GM19455 (cell line): ENCODE results near the gene CSE1L.
"Not testable (repeated sequence)": the region's sequence is repeated elsewhere in the genome, so short reads cannot be mapped to it uniquely, and the experiment has no call there.

Experiments used
- ATAC-seq: cut with Tn5 transposase; IDR thresholded peaks from one replicate; pipeline ENCODE4 v1.9.1; 2021; ENCODE audit not compliant: unreplicated experiment

Gene CSE1L

GRCh38 chr20:49054056-49054643 lies 8.0 kb downstream of the CSE1L start:
- no peak for ATAC-seq

- ATAC-seq, result no peak
Observed at GRCh38 chr20:49063279-49063678, 17.2 kb downstream of the CSE1L start.

DNA sequence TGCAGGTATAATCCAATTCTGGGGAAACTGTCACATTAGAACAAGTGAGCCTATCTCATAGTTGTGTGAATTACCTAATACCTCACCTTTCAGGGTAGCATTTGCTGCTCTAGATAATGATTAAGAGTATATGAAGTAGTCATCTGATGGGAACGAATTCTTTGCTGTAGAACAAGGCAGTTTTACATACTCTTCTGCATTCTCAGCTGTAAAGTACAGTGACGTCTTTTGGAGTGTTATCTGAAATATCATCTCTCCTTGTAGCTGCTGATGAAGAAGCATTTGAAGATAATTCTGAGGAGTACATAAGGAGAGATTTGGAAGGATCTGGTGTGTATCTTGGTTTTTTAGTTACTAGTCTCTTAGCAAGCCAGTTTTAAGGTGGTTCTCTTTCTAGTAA lies 28.4 kb downstream of the CSE1L start:
- ATAC-seq, result no peak

DNA sequence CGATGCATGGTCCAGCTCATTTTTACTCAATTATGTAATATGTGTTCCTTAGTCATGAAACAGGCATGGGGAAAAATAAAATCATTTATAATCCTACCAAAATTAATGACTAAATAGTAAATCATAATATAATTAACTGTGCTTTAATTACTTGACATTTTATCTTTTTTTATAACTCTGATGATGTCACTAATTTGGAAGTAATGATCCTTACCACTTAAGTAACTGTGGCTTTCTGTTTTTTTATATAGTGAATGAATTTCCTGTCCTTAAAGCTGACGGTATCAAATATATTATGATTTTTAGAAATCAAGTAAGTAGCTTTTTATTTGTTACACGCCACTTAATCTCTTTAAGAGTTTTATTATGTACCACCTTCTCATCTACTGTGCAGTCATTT lies 32.2 kb downstream of the CSE1L start:
- no peak for ATAC-seq

DNA sequence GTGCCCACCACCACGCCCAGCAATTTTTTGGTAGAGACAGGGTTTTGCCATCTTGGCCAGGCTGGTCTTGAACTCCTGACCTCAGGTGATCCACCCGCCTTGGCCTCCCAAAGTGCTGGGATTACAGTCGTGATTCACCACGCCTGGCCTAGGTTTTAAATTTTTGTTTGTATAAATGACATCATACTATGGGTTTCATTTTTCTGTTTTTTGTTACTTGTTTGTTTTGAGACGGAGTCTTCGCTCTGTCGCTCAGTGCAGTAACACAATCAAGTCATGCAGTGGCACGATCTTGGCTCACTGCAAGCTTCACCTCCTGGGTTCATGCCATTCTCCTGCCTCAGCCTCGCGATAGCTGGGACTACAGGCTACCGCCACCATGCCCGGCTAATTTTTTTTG lies 36.2 kb downstream of the CSE1L start:
- ATAC-seq, result not testable (repeated sequence)

GRCh38 chr20:49091104-49091503 lies 45.0 kb downstream of the CSE1L start:
- ATAC-seq, result no peak

DNA sequence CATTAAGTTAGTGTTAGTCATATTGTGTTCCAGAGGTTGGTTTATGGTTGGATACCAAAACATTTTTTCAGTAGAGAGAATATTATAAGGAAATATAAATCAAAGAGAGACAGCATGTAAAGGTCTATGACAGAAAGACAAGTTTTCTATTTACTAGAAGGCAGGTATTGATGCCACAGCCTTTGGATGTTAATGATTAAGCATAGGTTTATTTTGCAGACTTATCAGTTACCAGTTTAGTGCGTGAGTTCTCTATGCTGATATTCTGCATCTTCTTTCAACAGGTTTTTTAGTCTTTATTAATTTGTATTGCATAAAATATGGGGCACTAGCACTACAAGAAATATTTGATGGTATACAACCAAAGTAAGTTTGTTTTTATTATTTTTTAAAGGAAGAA lies 45.6 kb downstream of the CSE1L start:
- ATAC-seq, result no peak

GRCh38 chr20:49096203-49096730 lies 50.2 kb downstream of the CSE1L start:
- no peak for ATAC-seq

DNA sequence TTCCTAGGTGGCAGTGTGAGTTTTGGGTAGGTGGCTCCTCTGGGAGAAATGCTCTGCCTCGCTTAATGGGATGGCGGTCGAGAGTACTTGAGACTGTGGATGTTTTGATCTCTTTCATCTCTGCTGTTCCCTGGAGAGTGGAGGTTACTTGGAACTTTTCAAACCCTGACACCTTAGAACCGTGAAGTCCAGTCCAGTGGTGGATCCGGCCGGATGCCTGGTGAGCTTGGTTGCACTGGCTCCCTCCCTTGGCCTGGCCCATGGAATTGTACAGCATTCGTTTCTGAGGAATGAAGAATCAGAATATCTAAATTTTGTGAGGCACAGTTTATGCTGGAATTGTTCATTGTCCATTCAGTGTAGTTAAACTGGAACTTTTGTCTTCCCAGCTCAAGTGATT lies 51.0 kb downstream of the CSE1L start:
- no peak for ATAC-seq

DNA sequence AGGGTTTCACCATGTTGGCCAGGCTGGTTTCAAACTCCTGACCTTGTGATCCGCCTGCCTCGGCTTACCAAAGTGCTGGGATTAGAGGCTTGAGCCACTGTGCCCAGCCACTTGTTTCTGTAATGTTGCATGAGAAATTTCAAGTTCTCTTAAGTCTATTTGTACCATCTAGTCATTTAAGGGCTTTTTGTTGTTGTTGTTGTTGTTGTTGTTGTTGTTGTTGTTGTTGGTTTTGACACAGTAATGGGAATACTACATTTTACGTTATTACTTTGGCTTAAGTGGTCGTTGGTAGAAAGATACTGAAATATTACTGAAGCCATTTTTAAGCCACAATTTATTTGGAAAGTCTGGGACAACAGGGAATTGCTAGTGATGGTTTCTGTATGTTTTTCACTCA lies 52.0 kb downstream of the CSE1L start:
- no peak for ATAC-seq

- ATAC-seq, result no peak
Observed at GRCh38 chr20:49099011-49099410, 52.9 kb downstream of the CSE1L start.

DNA sequence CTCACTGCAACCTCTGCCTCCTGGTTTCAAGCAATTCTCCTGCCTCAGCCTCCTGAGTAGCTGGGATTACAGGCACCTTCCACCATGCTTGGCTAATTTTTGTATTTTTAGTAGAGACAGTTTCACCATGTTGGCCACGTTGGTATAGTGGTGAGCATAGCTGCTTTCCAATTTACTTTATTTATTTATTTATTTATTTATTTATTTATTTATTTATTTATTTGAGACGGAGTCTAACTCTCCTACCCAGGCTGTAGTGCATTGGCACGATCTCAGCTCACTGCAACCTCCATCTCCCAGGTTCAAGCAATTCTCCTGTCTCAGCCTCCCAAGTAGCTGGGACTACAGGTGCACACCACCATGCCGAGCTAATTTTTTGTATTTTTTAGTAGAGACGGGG lies 54.2 kb downstream of the CSE1L start:
- ATAC-seq, result not testable (repeated sequence)

DNA sequence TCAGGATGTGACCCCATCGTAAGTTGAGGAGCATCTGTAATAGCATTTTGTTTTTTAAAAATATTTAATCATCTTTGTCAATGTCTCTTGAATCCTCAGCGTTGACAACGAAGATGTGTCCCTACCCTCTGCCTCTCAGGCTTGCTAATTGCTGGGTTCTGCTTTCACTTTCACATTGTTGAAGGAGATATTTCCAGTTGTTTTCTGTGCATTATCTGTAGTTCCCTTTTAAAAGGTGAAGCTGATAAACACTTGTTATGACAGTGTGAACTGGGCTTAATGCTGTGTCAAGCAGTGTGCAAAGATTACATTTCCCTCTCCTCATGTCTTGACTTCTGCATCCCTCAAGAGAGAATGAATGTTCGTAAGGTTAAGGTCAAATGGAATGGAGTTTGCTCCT lies 54.9 kb downstream of the CSE1L start:
- no peak for ATAC-seq

GRCh38 chr20:49103019-49103418 lies 56.9 kb downstream of the CSE1L start:
- ATAC-seq, result no peak

GRCh38 chr20:49103647-49104364 lies 57.7 kb downstream of the CSE1L start:
- no peak for ATAC-seq

DNA sequence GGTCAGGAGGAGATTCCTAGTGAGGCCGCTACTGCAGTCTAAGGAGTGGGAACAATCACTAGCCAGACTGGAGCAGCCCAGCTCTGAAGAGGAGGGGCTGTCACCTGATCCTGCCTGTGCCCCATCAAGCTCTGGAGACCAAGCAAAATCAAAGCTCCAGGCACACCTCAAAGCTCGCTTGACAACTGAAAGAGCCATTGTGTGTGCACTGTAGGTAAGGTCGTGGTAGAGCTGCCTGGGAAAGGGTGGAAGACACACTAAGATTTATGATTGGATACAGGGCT lies 58.2 kb downstream of the CSE1L start:
- ATAC-seq, result no peak

DNA sequence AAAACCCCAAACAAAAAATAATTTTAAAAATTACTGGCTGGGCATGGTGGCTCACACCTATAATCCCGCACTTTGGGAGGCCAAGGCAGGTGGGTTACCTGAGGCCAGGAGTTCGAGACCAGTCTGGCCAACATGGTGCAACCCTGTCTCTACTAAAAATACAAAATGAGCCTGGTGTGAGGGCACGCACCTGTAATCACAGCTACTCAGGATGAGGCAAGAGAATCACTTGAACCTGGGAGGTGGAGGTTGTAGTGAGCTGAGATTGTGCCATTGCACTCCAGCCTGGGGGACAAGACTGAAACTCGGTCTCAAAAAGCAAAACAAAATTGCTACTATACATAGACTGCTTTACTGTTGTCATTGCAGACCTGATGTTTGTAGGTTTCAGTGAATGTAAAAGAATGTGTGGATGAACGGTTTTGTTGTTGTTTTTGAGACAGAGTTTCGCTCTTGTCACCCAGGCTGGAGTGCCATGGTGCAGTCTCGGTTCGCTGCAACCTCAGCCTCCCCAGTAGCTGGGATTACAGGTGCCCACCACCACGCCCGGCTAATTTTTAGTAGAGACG lies 59.0 kb downstream of the CSE1L start:
- ATAC-seq, result not testable (repeated sequence)

DNA sequence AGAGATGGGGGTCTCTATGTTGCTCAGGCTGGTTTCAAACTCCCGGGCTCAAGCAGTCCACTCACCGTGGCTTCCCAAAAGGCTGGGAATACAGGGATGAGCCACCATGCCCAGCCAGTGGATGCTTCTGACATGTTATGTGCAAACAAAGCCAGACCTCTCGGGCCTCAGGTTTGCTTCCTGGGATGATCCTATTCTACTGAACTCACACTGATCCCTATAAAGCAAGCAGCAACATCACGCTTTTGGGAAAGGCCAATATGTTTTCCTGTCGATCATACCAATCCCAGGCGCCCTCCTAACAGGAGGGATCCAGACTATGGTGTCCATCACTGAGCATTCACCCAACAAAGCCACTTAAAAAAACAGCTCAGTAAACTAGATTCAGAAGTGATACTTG lies 60.2 kb downstream of the CSE1L start:
- no peak for ATAC-seq

DNA sequence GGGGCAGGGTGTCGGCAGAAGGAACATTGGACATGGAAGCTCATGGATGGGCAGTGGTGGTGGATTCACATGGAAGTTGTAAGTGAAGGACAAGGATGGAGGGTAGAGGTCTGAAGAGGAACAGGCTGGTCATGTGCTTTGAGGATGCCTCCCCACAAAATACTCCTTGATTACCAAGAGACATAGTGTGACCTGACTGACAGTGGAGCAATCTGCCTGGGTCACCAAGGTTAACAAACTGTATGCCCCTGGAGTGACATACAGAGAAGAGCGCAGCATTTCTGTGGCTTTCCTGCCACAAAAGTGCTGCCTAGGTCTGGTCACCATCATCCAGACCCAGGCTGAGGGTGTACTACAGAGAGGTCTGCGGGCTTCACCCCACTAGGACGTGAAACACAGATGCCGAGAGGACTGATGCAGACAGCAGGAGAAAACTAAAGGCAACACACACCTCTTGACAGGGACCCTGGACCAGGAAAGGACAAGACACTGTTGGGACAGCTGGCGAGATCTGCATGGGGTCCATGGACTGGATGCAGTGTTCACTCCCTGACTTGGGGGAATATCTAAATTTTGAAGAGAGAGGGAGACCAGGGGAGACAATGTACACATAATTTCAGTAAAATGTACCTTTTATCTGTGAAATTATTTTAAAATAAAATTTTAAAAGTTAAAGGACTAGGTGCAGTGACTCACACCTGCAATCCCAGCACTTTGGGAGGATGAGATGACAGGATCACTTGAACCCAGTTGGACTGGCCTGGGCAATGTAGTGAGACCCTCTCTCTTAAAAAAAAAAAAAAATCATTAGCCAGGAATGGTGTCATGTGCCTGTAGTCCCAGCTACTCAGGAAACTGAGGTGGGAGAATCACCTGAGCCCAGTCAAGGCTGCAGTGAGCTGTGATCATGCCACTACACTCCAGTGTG lies 64.9 kb downstream of the CSE1L start:
- no peak for ATAC-seq

- no peak for ATAC-seq
Observed at GRCh38 chr20:49112596-49113274, 66.6 kb downstream of the CSE1L start.

DNA sequence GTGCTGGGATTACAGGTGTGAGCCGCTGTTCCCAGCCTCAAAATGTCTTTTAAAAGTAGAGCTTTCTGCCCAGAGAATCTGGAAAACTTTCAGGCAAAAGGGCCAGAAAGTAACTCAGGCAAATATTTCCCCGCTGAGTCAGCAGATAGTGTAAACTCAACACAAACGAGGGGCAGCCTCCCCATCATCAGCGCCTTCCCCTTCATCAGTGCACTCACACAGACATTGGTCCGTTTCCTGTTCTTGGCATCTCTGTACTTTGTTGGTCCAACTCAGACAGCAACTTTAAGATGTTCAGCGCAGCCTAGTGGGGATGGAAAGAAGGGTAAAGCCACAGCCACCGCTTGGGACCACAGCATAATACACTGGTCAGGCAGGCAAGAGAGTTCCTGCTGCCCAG lies 69.5 kb downstream of the CSE1L start:
- no peak for ATAC-seq
